HG03025 (cell line): ENCODE data around the gene HMCN1.

ENCODE experiments used
- ATAC-seq: cut with Tn5 transposase; IDR thresholded peaks from one replicate; pipeline ENCODE4 v1.9.1; 2021; ENCODE audit warnings: mild to moderate bottlenecking, moderate library complexity; ENCODE audit not compliant: unreplicated experiment, low FRiP score

Gene HMCN1

GRCh38 chr1:186060226-186060625 is 326.0 kb downstream of the HMCN1 start:
- no peak for ATAC-seq

- no peak for ATAC-seq
Observed at GRCh38 chr1:186063091-186063657, 329.0 kb downstream of the HMCN1 start.

- ATAC-seq, result no peak
Observed at GRCh38 chr1:186066411-186066810, 332.2 kb downstream of the HMCN1 start.

- no peak for ATAC-seq
Observed at GRCh38 chr1:186073697-186074096, 339.5 kb downstream of the HMCN1 start.

GRCh38 chr1:186076006-186076405 is 341.8 kb downstream of the HMCN1 start:
- no peak for ATAC-seq

GRCh38 chr1:186078245-186078644 is 344.1 kb downstream of the HMCN1 start:
- peak; percentile 90 for ATAC-seq

- ATAC-seq, result no peak
Observed at GRCh38 chr1:186079084-186079684, 345.0 kb downstream of the HMCN1 start.

- peak; percentile 61 for ATAC-seq
Observed at GRCh38 chr1:186082235-186082937, 348.2 kb downstream of the HMCN1 start.

GRCh38 chr1:186086583-186086982 is 352.4 kb downstream of the HMCN1 start:
- ATAC-seq, result no peak

- no peak for ATAC-seq
Observed at GRCh38 chr1:186089940-186090339, 355.7 kb downstream of the HMCN1 start.

- ATAC-seq, result no peak
Observed at GRCh38 chr1:186091222-186091720, 357.1 kb downstream of the HMCN1 start.

GRCh38 chr1:186093437-186093836 is 359.2 kb downstream of the HMCN1 start:
- ATAC-seq, result no peak

- no peak for ATAC-seq
Observed at GRCh38 chr1:186094172-186094571, 360.0 kb downstream of the HMCN1 start.

GRCh38 chr1:186099336-186100104 is 365.3 kb downstream of the HMCN1 start:
- ATAC-seq, result no peak

- no peak for ATAC-seq
Observed at GRCh38 chr1:186102107-186102506, 367.9 kb downstream of the HMCN1 start.

GRCh38 chr1:186102547-186103148 is 368.5 kb downstream of the HMCN1 start:
- no peak for ATAC-seq

- ATAC-seq, result no peak
Observed at GRCh38 chr1:186104459-186104858, 370.3 kb downstream of the HMCN1 start.

GRCh38 chr1:186112280-186112679 is 378.1 kb downstream of the HMCN1 start:
- no peak for ATAC-seq

GRCh38 chr1:186113461-186113860 is 379.3 kb downstream of the HMCN1 start:
- no peak for ATAC-seq

- ATAC-seq, result no peak
Observed at GRCh38 chr1:186118724-186119123, 384.5 kb downstream of the HMCN1 start.

- no peak for ATAC-seq
Observed at GRCh38 chr1:186122837-186123236, 388.6 kb downstream of the HMCN1 start.
